Skeletal muscle satellite cell (primary cell): ENCODE data around the gene VSTM5.

ENCODE experiments used
- H3K27me3 ChIP-seq: 2 replicates; pipeline ENCODE4 v1.7.0; 2013; ENCODE audit warnings: low read length; ENCODE audit not compliant: control insufficient read depth, insufficient read depth
- H3K36me3 ChIP-seq: 2 replicates; pipeline ENCODE4 v1.7.0; 2013; ENCODE audit warnings: mild to moderate bottlenecking, control low read depth, low read length; ENCODE audit not compliant: insufficient read depth
- H3K4me1 ChIP-seq: 2 replicates; pipeline ENCODE4 v1.7.0; 2013; ENCODE audit warnings: low read length; ENCODE audit not compliant: control insufficient read depth, insufficient read depth
- H3K4me2 ChIP-seq: 2 replicates; pipeline ENCODE4 v1.7.0; 2013; ENCODE audit warnings: mild to moderate bottlenecking, low read length
- H3K4me3 ChIP-seq: 2 replicates; pipeline ENCODE4 v1.7.0; 2013; ENCODE audit warnings: low read length
- H3K9ac ChIP-seq: 2 replicates; pipeline ENCODE4 v1.7.0; 2013; ENCODE audit warnings: mild to moderate bottlenecking, low read depth, low read length, moderate library complexity
- H3K9me3 ChIP-seq: replicated peaks from 2 replicates; pipeline ENCODE4 v1.7.0; 2013; ENCODE audit warnings: mild to moderate bottlenecking, control low read depth, low read length

VSTM5 gene

GRCh38 chr11:93820847-93821246, 29.6 kb downstream of the VSTM5 start:
- no peak overlapping the region for H3K4me2 ChIP-seq
- no peak overlapping the region for H3K9ac ChIP-seq
- no peaks in the 10 kb centered on the region for H3K4me1 ChIP-seq
- no peak overlapping the region for H3K4me3 ChIP-seq
- H3K27me3 ChIP-seq: no peaks in the 10 kb centered on the region
- H3K36me3 ChIP-seq: peaks cover 2% of the 10 kb centered on the region
- no peaks in the 10 kb centered on the region for H3K9me3 ChIP-seq

GRCh38 chr11:93819966-93820695, 30.3 kb downstream of the VSTM5 start:
- Histone ChIP-seq H3K9ac (no peak overlapping the region), H3K27me3 (no peaks in the 10 kb centered on the region), H3K4me1 (no peaks in the 10 kb centered on the region)

GRCh38 chr11:93817426-93818348, 32.7 kb downstream of the VSTM5 start:
- Histone ChIP-seq H3K4me2 (no peak overlapping the region), H3K27me3 (no peaks in the 10 kb centered on the region)

More at GRCh38 chr11:93819966-93820695, 30.3 kb downstream of the VSTM5 start:
- Histone ChIP-seq H3K9me3 (no peaks in the 10 kb centered on the region), H3K36me3 (peaks cover 9% of the 10 kb centered on the region), H3K4me2 (no peak overlapping the region), H3K4me3 (no peak overlapping the region)

GRCh38 chr11:93814966-93815633, 35.3 kb downstream of the VSTM5 start:
- no peak overlapping the region for H3K4me2 ChIP-seq
- peaks cover 52% of the 10 kb centered on the region for H3K36me3 ChIP-seq
- H3K4me1 ChIP-seq: no peaks in the 10 kb centered on the region
- no peak overlapping the region for H3K9ac ChIP-seq
- H3K4me3 ChIP-seq: no peak overlapping the region
- H3K27me3 ChIP-seq: no peaks in the 10 kb centered on the region
- no peaks in the 10 kb centered on the region for H3K9me3 ChIP-seq

More at GRCh38 chr11:93817426-93818348, 32.7 kb downstream of the VSTM5 start:
- Histone ChIP-seq H3K4me3 (no peak overlapping the region), H3K36me3 (peaks cover 30% of the 10 kb centered on the region), H3K9ac (no peak overlapping the region), H3K9me3 (no peaks in the 10 kb centered on the region), H3K4me1 (no peaks in the 10 kb centered on the region)

- H3K36me3 ChIP-seq: peaks cover 63% of the 10 kb centered on the region
- no peaks in the 10 kb centered on the region for H3K4me1 ChIP-seq
- H3K9ac ChIP-seq: no peak overlapping the region
- no peak overlapping the region for H3K4me3 ChIP-seq
- H3K27me3 ChIP-seq: no peaks in the 10 kb centered on the region
- H3K4me2 ChIP-seq: no peak overlapping the region
- H3K9me3 ChIP-seq: no peaks in the 10 kb centered on the region
Observed at GRCh38 chr11:93813974-93814373, 36.4 kb downstream of the VSTM5 start.

- H3K36me3 ChIP-seq: peaks cover 79% of the 10 kb centered on the region
- no peak overlapping the region for H3K4me2 ChIP-seq
- H3K9ac ChIP-seq: no peak overlapping the region
- no peaks in the 10 kb centered on the region for H3K27me3 ChIP-seq
- H3K4me1 ChIP-seq: no peaks in the 10 kb centered on the region
- no peak overlapping the region for H3K4me3 ChIP-seq
- H3K9me3 ChIP-seq: no peaks in the 10 kb centered on the region
Observed at GRCh38 chr11:93807980-93808379, 42.4 kb downstream of the VSTM5 start.

- H3K4me1 ChIP-seq: no peaks in the 10 kb centered on the region
- no peaks in the 10 kb centered on the region for H3K27me3 ChIP-seq
- peaks cover 77% of the 10 kb centered on the region for H3K36me3 ChIP-seq
- H3K9ac ChIP-seq: no peak overlapping the region
- H3K4me2 ChIP-seq: no peak overlapping the region
- no peaks in the 10 kb centered on the region for H3K9me3 ChIP-seq
- no peak overlapping the region for H3K4me3 ChIP-seq
Observed at GRCh38 chr11:93804879-93805278, 45.5 kb downstream of the VSTM5 start.

- Histone ChIP-seq H3K9me3 (no peaks in the 10 kb centered on the region), H3K4me1 (no peaks in the 10 kb centered on the region)
Observed at GRCh38 chr11:93801366-93801765, 49.1 kb downstream of the VSTM5 start.

GRCh38 chr11:93796441-93797231, 53.8 kb downstream of the VSTM5 start:
- Histone ChIP-seq H3K4me1 (no peaks in the 10 kb centered on the region), H3K4me3 (no peak overlapping the region), H3K27me3 (no peaks in the 10 kb centered on the region), H3K36me3 (peaks cover 84% of the 10 kb centered on the region), H3K9me3 (no peaks in the 10 kb centered on the region), H3K9ac (no peak overlapping the region), H3K4me2 (no peak overlapping the region)

More at GRCh38 chr11:93801366-93801765, 49.1 kb downstream of the VSTM5 start:
- Histone ChIP-seq H3K4me2 (no peak overlapping the region), H3K27me3 (no peaks in the 10 kb centered on the region), H3K36me3 (peaks cover 76% of the 10 kb centered on the region), H3K9ac (no peak overlapping the region), H3K4me3 (no peak overlapping the region)

GRCh38 chr11:93791493-93791892, 58.9 kb downstream of the VSTM5 start:
- Histone ChIP-seq H3K27me3 (no peaks in the 10 kb centered on the region), H3K36me3 (peaks cover 75% of the 10 kb centered on the region), H3K9ac (no peak overlapping the region), H3K4me1 (peaks cover 7% of the 10 kb centered on the region), H3K4me2 (no peak overlapping the region), H3K4me3 (no peak overlapping the region), H3K9me3 (no peaks in the 10 kb centered on the region)
